B cell (primary cell): Measurements from ENCODE around the gene ERVFRD-1. TPM values are rescaled to one million over a fixed set of nuclear protein-coding genes. Genes with fewer than 3 reads are reported as not detected.

Source experiments
- ATAC-seq: fragments of 200-7000 bp; cut with Tn5 transposase; one replicate; pipeline ENCODE4 v1.10.0; 2021; ENCODE audit warnings: low read depth, mild to moderate bottlenecking, moderate number of reproducible peaks, moderate library complexity
- CTCF ChIA-PET: fragments of 350-600 bp; sonication (Branson Sonifier 250); formaldehyde crosslinking; loops from one replicate; lab custom pipeline; 2021; ENCODE audit warnings: antibody characterized with exemption, inconsistent platforms; lab: Charles Lee
- POLR2A ChIA-PET: fragments of 350-600 bp; sonication (Branson Sonifier 250); formaldehyde crosslinking; loops from one replicate; lab custom pipeline; 2021; ENCODE audit warnings: antibody characterized with exemption; lab: Charles Lee
- DNase-seq: peaks from one replicate; pipeline ENCODE4 v3.0.0; 2013
- H2AFZ ChIP-seq: 2 replicates; pipeline ENCODE4 v1.6.1; 2012; ENCODE audit warnings: mild to moderate bottlenecking, low read depth, low read length; ENCODE audit not compliant: insufficient read depth, poor library complexity, severe bottlenecking
- H3K27ac ChIP-seq, 2 donors: 1 replicate in 1 of 2; 2 replicates in 1 of 2; pipeline ENCODE4 v1.5.1; 2012 to 2013; ENCODE audit warnings: low read length in 2 of 2, mild to moderate bottlenecking in 2 of 2, moderate library complexity in 1 of 2
- H3K27me3 ChIP-seq, 4 experiments: fragments of 200-600 bp in 1 of 4; sonication (generic) in 1 of 4; replicated peaks in 1 of 4; 1 replicate in 2 of 4; 2 replicates in 2 of 4; pipeline versions ENCODE4 v1.6.1 to v1.7.0; 2013 to 2016; ENCODE audit warnings: low read length in 3 of 4, mild to moderate bottlenecking in 2 of 4, mixed read lengths in 1 of 4, moderate library complexity in 1 of 4; ENCODE audit not compliant: insufficient read depth in 4 of 4, control insufficient read depth in 3 of 4; ENCODE audit errors: control extremely low read depth in 1 of 4
- H3K36me3 ChIP-seq, 2 experiments: replicated peaks in 1 of 2; 1 replicate in 1 of 2; 2 replicates in 1 of 2; pipeline versions ENCODE4 v1.6.1 to v1.7.1; 2013; ENCODE audit warnings: low read length in 1 of 2; ENCODE audit not compliant: insufficient read depth in 2 of 2, control insufficient read depth in 1 of 2; ENCODE audit errors: control extremely low read depth in 1 of 2, extremely low read depth in 1 of 2
- H3K4me1 ChIP-seq, 2 donors: fragments of 200-600 bp in 1 of 2; sonication (generic) in 1 of 2; 1 replicate in 1 of 2; 2 replicates in 1 of 2; pipeline versions ENCODE4 v1.5.1 to v1.6.1; 2013 to 2017; ENCODE audit warnings: low read length in 2 of 2; ENCODE audit not compliant: control insufficient read depth in 2 of 2, insufficient read depth in 2 of 2
- H3K4me2 ChIP-seq: replicated peaks from 2 replicates; pipeline ENCODE3; 2012; ENCODE audit warnings: mild to moderate bottlenecking, low read depth, low read length; ENCODE audit not compliant: poor library complexity, severe bottlenecking
- H3K4me3 ChIP-seq, 5 experiments: fragments of 200-600 bp in 1 of 5; sonication (generic) in 1 of 5; 1 replicate in 3 of 5; 2 replicates in 2 of 5; pipeline versions ENCODE4 v1.5.1 to v1.7.0; 2011 to 2016; ENCODE audit warnings: low read length in 4 of 5, mild to moderate bottlenecking in 4 of 5, low read depth in 2 of 5, control low read depth in 1 of 5, moderate library complexity in 1 of 5; ENCODE audit not compliant: insufficient read depth in 1 of 5; ENCODE audit errors: control extremely low read depth in 1 of 5, extremely low read depth in 1 of 5
- H3K79me2 ChIP-seq: fragments of 200-600 bp; sonication (generic); one replicate; pipeline ENCODE4 v1.6.0; 2016; ENCODE audit warnings: low read length; ENCODE audit not compliant: control insufficient read depth, insufficient read depth
- H3K9ac ChIP-seq: fragments of 200-600 bp; sonication (generic); 2 replicates; pipeline ENCODE4 v1.6.1; 2017; ENCODE audit warnings: mild to moderate bottlenecking, low read length, moderate library complexity
- H3K9me3 ChIP-seq, 3 donors: one replicate each; pipeline versions ENCODE4 v1.6.1 to v1.7.1; 2013; ENCODE audit warnings: low read length in 2 of 3; ENCODE audit not compliant: control insufficient read depth in 2 of 3, insufficient read depth in 1 of 3; ENCODE audit errors: control extremely low read depth in 1 of 3
- H4K20me1 ChIP-seq: 2 replicates; pipeline ENCODE4 v1.6.0; 2012; ENCODE audit warnings: mild to moderate bottlenecking, low read length; ENCODE audit not compliant: insufficient read depth, control insufficient read depth, poor library complexity, severe bottlenecking
- H3K27ac Mint-ChIP-seq: one replicate; pipeline ENCODE4 v1.8.0; 2021; ENCODE audit warnings: mixed read lengths
- H3K27me3 Mint-ChIP-seq: one replicate; pipeline ENCODE4 v1.8.0; 2021; ENCODE audit warnings: mixed read lengths
- H3K4me1 Mint-ChIP-seq: one replicate; pipeline ENCODE4 v1.8.0; 2021; ENCODE audit warnings: mixed read lengths
- H3K4me3 Mint-ChIP-seq: one replicate; pipeline ENCODE4 v1.8.0; 2021; ENCODE audit warnings: mixed read lengths
- H3K9me3 Mint-ChIP-seq: one replicate; pipeline ENCODE4 v1.8.0; 2022; ENCODE audit warnings: mixed read lengths; ENCODE audit not compliant: insufficient read depth
- CTCF ChIP-seq: fragments of 200-600 bp; IDR thresholded peaks from one replicate; pipeline ENCODE4 v1.8.0; 2022; ENCODE audit warnings: antibody characterized with exemption, mild to moderate bottlenecking
- EZH2 ChIP-seq: IDR thresholded peaks from 2 replicates; pipeline ENCODE4 v1.6.1; 2012; ENCODE audit warnings: borderline replicate concordance, low read depth, mild to moderate bottlenecking, moderate library complexity, low read length; ENCODE audit not compliant: insufficient read depth, poor library complexity, severe bottlenecking
- WGBS: methylation state at CpG from one replicate; pipeline ENCODE4 v1.1.5; 2013; ENCODE audit warnings: missing lambda C conversion rate; ENCODE audit not compliant: insufficient coverage; 5-methylcytosine and 5-hydroxymethylcytosine counted together
- intact Hi-C: fragments of 100-400 bp; cut with micrococcal nuclease; formaldehyde crosslinking; loops from one replicate; pipeline ENCODE4 v1.10.0; 2022
- polyA plus RNA-seq: library from polyadenylated mRNA; depleted of rRNA; stranded (reverse); fragments of >200 nt; gene quantifications from 2 replicates; pipeline ENCODE4 v1.2.3, GENCODE V29; 2012
- total RNA-seq, 2 donors: library from RNA; stranded (reverse); fragments of 120-200 nt in 1 of 2; gene quantifications; 1 replicate in 1 of 2; 2 replicates in 1 of 2; pipeline versions ENCODE4 v1.2.3 to v1.2.4, GENCODE V29; 2013 to 2022

The ERVFRD-1 gene
- total and polyA plus RNA-seq, 2 donors (not counting 1 experiment from before 2014, with no cell fraction given), result not detected

- Histone ChIP-seq H3K9me3 (no peaks in the 10 kb centered on the region), H3K27ac (no peak overlapping the region), H4K20me1 (no peaks in the 10 kb centered on the region), H3K27me3 (no peaks in the 10 kb centered on the region), H3K4me3 (no peak overlapping the region), H3K79me2 (no peaks in the 10 kb centered on the region), H3K4me2 (no peak overlapping the region), H3K36me3 (no peaks in the 10 kb centered on the region), H3K4me1 (no peaks in the 10 kb centered on the region), H2AFZ (no peak overlapping the region), H3K9ac (no peak overlapping the region)
- intact Hi-C loops, result no loop called here
- Mint-ChIP-seq H3K4me3 (no peak overlapping the region), H3K4me1 (no peaks in the 10 kb centered on the region), H3K27me3 (no peaks in the 10 kb centered on the region), H3K9me3 (no peaks in the 10 kb centered on the region), H3K27ac (no peak overlapping the region)
- POLR2A ChIA-PET, result no interaction called here
- TF ChIP-seq EZH2 (no peak), CTCF (no peak)
- ATAC-seq, result no peak
- no CpG with 5 or more reads among the region's 4 CpGs for WGBS
- CTCF ChIA-PET, result interaction anchor here (0.7 kb wide), 1 partner anchor 9 kb away, joined by 3 read pairs; no protein-coding TSS in a partner anchor
- DNase-seq, result no peak
These were observed 33.3 kb downstream of the ERVFRD-1 start for GRCh38 chr6:11078266-11078665.

GRCh38 chr6:11076540-11076939, 35.0 kb downstream of the ERVFRD-1 start:
- CTCF ChIA-PET, result no interaction called here
- TF ChIP-seq EZH2, result no peak
- no peak for TF ChIP-seq CTCF
- DNase-seq (no peak), ATAC-seq (no peak)
- POLR2A ChIA-PET, result no interaction called here
- 100% methylated on average over 1 of the region's 2 CpGs for WGBS
- Mint-ChIP-seq H3K27ac (no peak overlapping the region), H3K4me1 (no peaks in the 10 kb centered on the region), H3K9me3 (no peaks in the 10 kb centered on the region), H3K4me3 (no peak overlapping the region), H3K27me3 (no peaks in the 10 kb centered on the region)
- Histone ChIP-seq H3K4me2 (no peak overlapping the region), H3K27ac (no peak overlapping the region), H4K20me1 (no peaks in the 10 kb centered on the region), H3K9ac (no peak overlapping the region), H3K4me1 (no peaks in the 10 kb centered on the region), H3K9me3 (no peaks in the 10 kb centered on the region), H3K79me2 (no peaks in the 10 kb centered on the region), H3K36me3 (no peaks in the 10 kb centered on the region), H3K4me3 (no peak overlapping the region), H3K27me3 (no peaks in the 10 kb centered on the region), H2AFZ (no peak overlapping the region)
- intact Hi-C loops, result no loop called here
